Activated CD8-positive, alpha-beta memory T cell treated with anti-CD3 and anti-CD28 coated beads, Interleukin-2, amount 50 U/mL, for 24 hours (primary cell): ENCODE measurements around the gene CCDC116.
"Not testable (repeated sequence)": the region's sequence is repeated elsewhere in the genome, so short reads cannot be mapped to it uniquely, and the experiment has no call there.

Source experiments
- DNase-seq: peaks from one replicate; pipeline ENCODE4 v3.0.0-alpha.2; 2020; ENCODE audit errors: extremely low read depth

Gene CCDC116

GRCh38 chr22:21632237-21632895 is at the start of gene CCDC116:
CCDC116 (plus strand) TSS chr22:21632760; CDS start chr22:21633182, 422 bp downstream.
- no peak for DNase-seq

GRCh38 chr22:21582801-21583740 is 49.5 kb upstream of the CCDC116 start:
- no peak for DNase-seq

- DNase-seq = no peak
These were observed 47.2 kb upstream of the CCDC116 start for GRCh38 chr22:21585389-21585788.

DNA sequence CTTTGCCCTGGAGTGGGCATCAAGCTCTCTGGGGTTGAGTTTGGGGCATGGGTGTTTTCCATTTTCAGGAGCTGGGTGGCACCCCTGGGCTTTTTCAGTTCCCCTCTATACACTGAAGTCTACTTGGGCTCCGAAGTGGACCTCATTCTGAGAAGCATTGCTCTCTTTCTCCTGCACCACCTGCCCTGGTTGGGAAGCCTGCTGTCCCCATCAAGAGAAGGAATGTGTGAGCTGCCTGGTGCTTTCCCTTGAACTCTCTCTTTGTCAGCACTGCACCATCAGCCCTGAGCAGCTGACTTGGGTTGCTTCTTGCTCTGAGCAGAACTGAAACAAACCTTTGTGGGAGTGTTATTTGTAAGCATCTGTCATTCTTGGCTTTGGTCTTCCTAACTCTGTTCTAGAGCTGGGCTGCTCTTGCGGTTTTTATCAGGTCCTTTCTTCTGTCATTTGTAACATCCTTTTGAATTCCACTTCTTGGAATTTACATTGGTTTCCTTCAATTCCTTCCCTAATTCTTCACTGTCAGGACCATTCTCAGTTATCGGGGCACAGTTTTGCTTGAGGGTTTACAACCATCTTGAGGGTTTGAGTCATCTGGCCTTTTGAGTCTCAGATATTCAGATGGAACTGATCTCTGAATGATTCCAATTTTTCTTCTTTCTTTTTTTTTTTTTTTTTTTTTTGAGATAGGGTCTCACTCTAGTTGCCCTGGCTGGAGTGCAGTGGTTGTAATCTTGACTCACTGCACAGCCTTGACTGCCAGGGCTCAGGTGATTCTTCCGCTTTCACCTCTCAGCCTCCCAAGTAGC is 44.6 kb upstream of the CCDC116 start:
- no peak for DNase-seq

- no peak for DNase-seq
These were observed 43.2 kb upstream of the CCDC116 start for GRCh38 chr22:21589396-21589795.

GRCh38 chr22:21590809-21591641 is 41.5 kb upstream of the CCDC116 start:
- no peak for DNase-seq

GRCh38 chr22:21591695-21592094 is 40.9 kb upstream of the CCDC116 start:
- no peak for DNase-seq

DNA sequence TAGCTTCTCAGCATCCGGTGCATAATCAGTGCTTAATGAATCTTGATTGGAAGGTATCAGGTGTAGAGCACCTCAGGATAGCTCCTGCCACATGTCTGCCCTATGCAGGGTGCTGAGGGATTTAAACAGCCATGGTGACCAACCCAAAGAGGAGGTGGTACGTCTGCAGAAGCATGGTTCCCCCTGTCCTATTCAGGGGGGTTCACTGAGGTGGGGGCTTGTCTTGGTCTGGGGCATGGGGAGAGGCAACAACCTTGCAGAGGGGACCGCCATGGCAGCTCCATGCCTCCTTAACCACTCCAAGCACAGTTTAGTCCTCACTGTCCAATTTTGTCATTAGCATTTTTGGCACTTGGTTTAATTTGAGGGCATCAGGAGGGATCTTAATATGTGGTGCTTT is 40.1 kb upstream of the CCDC116 start:
- no peak for DNase-seq

DNA sequence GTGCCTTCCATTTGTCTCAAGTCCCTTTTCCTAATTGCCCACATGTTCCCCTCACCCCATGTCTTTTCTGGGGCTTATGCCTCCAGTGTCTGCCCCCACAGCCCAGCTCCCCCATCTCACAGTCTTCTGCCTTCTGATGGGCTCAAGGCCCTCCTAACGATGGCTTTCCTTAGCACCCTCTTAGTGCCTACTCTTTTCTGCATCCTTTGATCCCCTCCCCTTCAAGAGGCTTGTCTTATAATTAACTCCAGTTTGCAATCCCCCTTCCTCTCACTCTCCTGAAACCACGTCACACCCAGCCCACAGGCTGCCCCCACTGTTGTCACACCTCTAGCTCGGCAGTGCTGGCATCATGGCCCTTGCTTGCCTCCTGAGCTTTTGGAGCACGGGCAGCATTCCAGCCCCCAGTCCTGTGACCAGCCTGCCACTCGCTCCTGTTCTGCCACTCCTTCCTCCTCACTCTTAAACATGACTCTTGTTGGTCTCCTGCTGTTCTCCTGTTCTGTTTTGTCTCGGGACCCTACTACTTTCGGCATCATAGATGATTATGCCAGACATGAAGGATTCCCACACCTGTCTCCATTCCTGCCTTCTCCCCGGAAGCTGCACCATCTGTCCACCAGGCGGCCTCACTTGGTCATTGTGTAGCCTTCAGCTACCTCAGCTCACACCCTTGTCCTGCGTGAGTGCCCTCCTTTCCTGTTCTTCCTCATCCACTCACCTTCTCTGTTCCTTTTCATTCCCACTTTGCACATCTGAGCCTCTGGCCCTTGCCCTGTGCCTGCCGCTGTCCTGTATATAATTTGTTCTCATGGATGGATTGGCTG is 38.9 kb upstream of the CCDC116 start:
- no peak for DNase-seq

GRCh38 chr22:21594865-21595452 is 37.6 kb upstream of the CCDC116 start:
- no peak for DNase-seq

GRCh38 chr22:21596356-21597135 is 36.0 kb upstream of the CCDC116 start:
- not testable (repeated sequence) for DNase-seq

GRCh38 chr22:21598302-21598701 is 34.3 kb upstream of the CCDC116 start:
- no peak for DNase-seq

GRCh38 chr22:21599053-21599893 is 33.3 kb upstream of the CCDC116 start:
- DNase-seq = no peak

- no peak for DNase-seq
These were observed 30.0 kb upstream of the CCDC116 start for GRCh38 chr22:21602579-21602978.

DNA sequence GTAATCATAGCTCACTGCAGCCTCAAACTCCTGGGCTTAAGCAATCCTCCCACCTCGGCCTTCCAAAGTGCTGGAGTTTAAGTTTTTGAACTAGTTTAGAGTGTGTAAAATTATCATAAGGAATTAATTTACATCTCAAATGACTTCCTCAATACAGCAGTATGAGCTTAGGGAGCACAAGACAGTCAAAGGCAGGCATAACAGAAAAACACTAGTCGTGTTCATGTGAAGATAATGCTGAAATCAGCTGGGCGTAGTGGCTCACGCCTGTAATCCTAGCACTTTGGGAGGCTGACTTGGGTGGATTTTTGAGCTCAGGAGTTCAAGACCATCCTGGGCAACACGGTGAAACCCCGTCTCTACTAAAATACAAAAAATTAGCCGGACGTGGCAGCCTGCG is 28.6 kb upstream of the CCDC116 start:
- no peak for DNase-seq

DNA sequence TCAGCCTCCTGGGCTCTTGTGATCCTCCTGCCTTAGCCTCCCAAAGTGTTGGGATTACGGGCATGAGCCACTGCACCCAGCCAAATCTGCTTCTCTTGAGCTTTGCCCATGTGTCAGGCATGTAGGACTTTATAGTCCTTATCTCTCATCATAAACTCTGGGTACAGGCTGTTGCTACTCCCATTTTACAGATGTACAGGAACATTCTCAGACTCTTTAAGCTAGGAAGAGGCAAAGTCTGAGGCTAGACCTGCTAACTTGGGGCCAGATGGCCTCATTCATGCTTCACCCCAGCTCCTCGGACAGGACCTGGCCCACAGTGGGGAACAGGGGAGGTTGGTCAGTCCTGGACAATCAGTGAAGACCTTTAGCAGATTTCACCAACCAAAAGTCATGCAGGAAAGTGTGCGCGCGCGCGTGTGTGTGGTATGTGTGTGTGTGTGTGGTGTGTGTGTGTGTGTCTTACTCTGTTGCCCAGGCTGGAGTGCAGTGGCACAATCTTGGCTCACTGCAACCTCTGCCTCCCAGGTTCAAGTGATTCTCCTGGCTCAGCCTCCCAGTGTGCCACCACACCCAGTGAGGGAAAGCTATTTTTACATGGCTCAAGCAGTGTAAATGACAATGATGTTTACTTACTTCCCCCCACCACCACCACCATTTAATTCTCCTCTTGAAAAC is 26.5 kb upstream of the CCDC116 start:
- no peak for DNase-seq

- DNase-seq = no peak
These were observed 25.8 kb upstream of the CCDC116 start for GRCh38 chr22:21606775-21607174.
